GM12892 (cell line): Measurements from ENCODE around the gene STARD6.

Experiments used
- POLR2A ChIP-seq: IDR thresholded peaks from 2 replicates; pipeline ENCODE4 v1.6.1; 2011; ENCODE audit warnings: low read depth, low read length, control low read depth
- POLR2AphosphoS5 ChIP-seq: IDR thresholded peaks from 2 replicates; pipeline ENCODE4 v1.6.1; 2011; ENCODE audit warnings: low read depth, low read length, control low read depth
- TAF1 ChIP-seq: IDR thresholded peaks from 2 replicates; pipeline ENCODE4 v1.6.1; 2011; ENCODE audit warnings: low read depth, mild to moderate bottlenecking, control low read depth, low read length, borderline replicate concordance

DNA sequence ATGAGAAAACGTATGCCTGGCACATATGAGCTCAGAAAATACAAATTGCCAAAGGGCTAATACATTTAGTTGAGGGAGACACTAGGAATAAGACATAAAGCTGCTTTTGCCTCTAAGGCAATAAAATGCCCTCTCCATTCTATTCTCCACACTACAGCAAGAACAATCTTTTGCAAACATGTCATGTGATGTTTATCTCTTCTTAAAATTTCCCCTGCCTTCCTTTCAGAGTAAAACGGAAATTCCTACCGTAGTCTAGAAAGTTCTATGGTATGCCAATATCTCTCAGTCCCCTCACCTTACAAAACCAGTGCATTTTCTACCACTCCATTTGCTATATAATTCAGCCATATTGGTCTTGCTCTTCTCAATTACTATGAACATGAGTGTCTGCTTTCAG, 33.2 kb upstream of the STARD6 start:
- TF ChIP-seq POLR2A (no peak), TAF1 (no peak), POLR2AphosphoS5 (no peak)
